Measurements from ENCODE around the gene DEAF1.
"Not testable (repeated sequence)": the region's sequence is repeated elsewhere in the genome, so short reads cannot be mapped to it uniquely, and the experiment has no call there.

Gene DEAF1

GRCh38 chr11:679271-680207 lies 15.5 kb downstream of the DEAF1 start:
- no peak for DNase-seq

GRCh38 chr11:678297-678696 lies 16.7 kb downstream of the DEAF1 start:
- DNase-seq: no peak

- DNase-seq: no peak
Measured at GRCh38 chr11:674406-674805, 20.6 kb downstream of the DEAF1 start.

- no peak for DNase-seq
Measured at GRCh38 chr11:673866-674265, 21.2 kb downstream of the DEAF1 start.

GRCh38 chr11:665704-666281 lies 29.2 kb downstream of the DEAF1 start:
- no peak for DNase-seq

GRCh38 chr11:665062-665703 lies 29.8 kb downstream of the DEAF1 start:
- DNase-seq: no peak

GRCh38 chr11:662689-663274 lies 32.2 kb downstream of the DEAF1 start:
- peak; percentile 52 for DNase-seq

GRCh38 chr11:660681-661444 lies 34.2 kb downstream of the DEAF1 start:
- no peak for DNase-seq

GRCh38 chr11:660281-660680 lies 34.7 kb downstream of the DEAF1 start:
- no peak for DNase-seq

- no peak for DNase-seq
Measured at GRCh38 chr11:659532-660085, 35.4 kb downstream of the DEAF1 start.

GRCh38 chr11:657691-658126 lies 37.3 kb downstream of the DEAF1 start:
- DNase-seq: no peak

- no peak for DNase-seq
Measured at GRCh38 chr11:656866-657265, 38.2 kb downstream of the DEAF1 start.

GRCh38 chr11:656426-656825 lies 38.6 kb downstream of the DEAF1 start:
- no peak for DNase-seq

- no peak for DNase-seq
Measured at GRCh38 chr11:655036-655726, 39.8 kb downstream of the DEAF1 start.

- DNase-seq: not testable (repeated sequence)
Measured at GRCh38 chr11:654444-654843, 40.6 kb downstream of the DEAF1 start.

GRCh38 chr11:653837-654236 lies 41.2 kb downstream of the DEAF1 start:
- no peak for DNase-seq

- DNase-seq: not testable (repeated sequence)
Measured at GRCh38 chr11:653136-653535, 41.9 kb downstream of the DEAF1 start.

GRCh38 chr11:650482-650881 lies 44.5 kb downstream of the DEAF1 start:
- DNase-seq: no peak

GRCh38 chr11:647672-648158 lies 47.3 kb downstream of the DEAF1 start:
- not testable (repeated sequence) for DNase-seq

GRCh38 chr11:646214-646613 lies 48.8 kb downstream of the DEAF1 start:
- no peak for DNase-seq

GRCh38 chr11:645536-645935 lies 49.5 kb downstream of the DEAF1 start:
- DNase-seq: no peak

All from stimulated activated CD4-positive, alpha-beta T cell treated with anti-CD3 and anti-CD28 coated beads, Interleukin-15, amount 100 ng/mL, for 24 hours (primary cell).